HG03066 (cell line): ENCODE measurements around the gene ESR1.
A peak's percentile ranks its signal among the peaks of the same experiment; 100 is the strongest.

Source experiments
- ATAC-seq: cut with Tn5 transposase; IDR thresholded peaks from one replicate; pipeline ENCODE4 v1.9.1; 2021; ENCODE audit warnings: low read depth; ENCODE audit not compliant: unreplicated experiment

ESR1 gene

GRCh38 chr6:152166497-152166896 is 359.0 kb downstream of the ESR1 start:
- ATAC-seq, result no peak

- ATAC-seq, result no peak
Measured at GRCh38 chr6:152166897-152167296, 359.4 kb downstream of the ESR1 start.

GRCh38 chr6:152167641-152168603 is 360.4 kb downstream of the ESR1 start:
- no peak for ATAC-seq

GRCh38 chr6:152170313-152170701 is 362.8 kb downstream of the ESR1 start:
- ATAC-seq, result no peak

- peak; percentile 90 for ATAC-seq
Measured at GRCh38 chr6:152170702-152171667, 363.5 kb downstream of the ESR1 start.

GRCh38 chr6:152173321-152173720 is 365.8 kb downstream of the ESR1 start:
- ATAC-seq, result no peak

- no peak for ATAC-seq
Measured at GRCh38 chr6:152173957-152174356, 366.5 kb downstream of the ESR1 start.

GRCh38 chr6:152176268-152176667 is 368.8 kb downstream of the ESR1 start:
- ATAC-seq, result no peak
